Measurements from ENCODE around the gene OLIG3. TPM values are rescaled to one million over a fixed set of nuclear protein-coding genes. Genes with fewer than 3 reads are reported as not detected.
A peak's percentile ranks its signal among the peaks of the same experiment; 100 is the strongest.

The OLIG3 gene
- total RNA-seq, 1 donor from 2014 or later: 0.14 TPM

DNA sequence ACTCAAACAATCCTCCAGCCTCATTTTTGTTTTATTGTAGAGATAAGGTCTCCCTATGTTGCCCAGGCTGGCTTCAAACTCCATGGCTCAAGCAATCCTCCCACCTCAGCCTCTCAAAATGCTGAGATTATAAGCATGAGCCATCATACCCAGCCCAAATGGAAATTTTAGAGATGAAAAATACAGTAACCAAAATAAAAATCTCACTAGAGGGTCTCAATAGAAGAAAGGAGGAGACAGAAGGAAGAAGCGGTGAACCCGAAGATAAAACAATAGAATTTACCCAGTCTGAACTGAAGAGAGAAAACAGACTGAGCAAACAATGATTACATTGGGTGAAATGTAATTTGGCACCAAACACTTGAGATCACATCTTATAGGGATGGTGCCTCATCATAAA is 16.7 kb upstream of the OLIG3 start:
- Mint-ChIP-seq H3K27me3 (ENCODE audit: low read depth, unreplicated experiment) (peaks cover 49% of the 10 kb centered on the region), H3K27ac (ENCODE audit: unreplicated experiment) (no peak overlapping the region), H3K9me3 (ENCODE audit: unreplicated experiment) (no peaks in the 10 kb centered on the region), H3K4me1 (ENCODE audit: low read depth, unreplicated experiment) (no peaks in the 10 kb centered on the region), H3K36me3 (ENCODE audit: low read depth, unreplicated experiment) (peaks cover 1% of the 10 kb centered on the region), H3K4me3 (ENCODE audit: unreplicated experiment) (no peak overlapping the region)
- Histone ChIP-seq H3K27ac (ENCODE audit: low read depth, low read length) (no peak overlapping the region), H3K27me3 (ENCODE audit: insufficient read depth, low read length) (peaks cover 31% of the 10 kb centered on the region), H3K36me3 (ENCODE audit: insufficient read depth, low read length) (no peaks in the 10 kb centered on the region), H2AFZ (ENCODE audit: low read depth, low read length) (no peak overlapping the region), H3K4me2 (ENCODE audit: low read length) (no peak overlapping the region), H3K9ac (ENCODE audit: low read length) (no peak overlapping the region), H3K79me2 (ENCODE audit: insufficient read depth, low read length) (no peaks in the 10 kb centered on the region), H3K9me3 (ENCODE audit: insufficient read depth, low read depth, low read length) (no peaks in the 10 kb centered on the region), H3K4me1 (ENCODE audit: insufficient read depth, low read length) (no peaks in the 10 kb centered on the region), H4K20me1 (ENCODE audit: insufficient read depth, low read length) (no peaks in the 10 kb centered on the region), H3K4me3 (ENCODE audit: insufficient read depth, low read depth, low read length) (no peak overlapping the region)
- TF ChIP-seq EZH2 (IDR thresholded peaks at IDR 0.05; ENCODE audit: insufficient read depth, low read length): no peak
- TF ChIP-seq, protein P1, sequence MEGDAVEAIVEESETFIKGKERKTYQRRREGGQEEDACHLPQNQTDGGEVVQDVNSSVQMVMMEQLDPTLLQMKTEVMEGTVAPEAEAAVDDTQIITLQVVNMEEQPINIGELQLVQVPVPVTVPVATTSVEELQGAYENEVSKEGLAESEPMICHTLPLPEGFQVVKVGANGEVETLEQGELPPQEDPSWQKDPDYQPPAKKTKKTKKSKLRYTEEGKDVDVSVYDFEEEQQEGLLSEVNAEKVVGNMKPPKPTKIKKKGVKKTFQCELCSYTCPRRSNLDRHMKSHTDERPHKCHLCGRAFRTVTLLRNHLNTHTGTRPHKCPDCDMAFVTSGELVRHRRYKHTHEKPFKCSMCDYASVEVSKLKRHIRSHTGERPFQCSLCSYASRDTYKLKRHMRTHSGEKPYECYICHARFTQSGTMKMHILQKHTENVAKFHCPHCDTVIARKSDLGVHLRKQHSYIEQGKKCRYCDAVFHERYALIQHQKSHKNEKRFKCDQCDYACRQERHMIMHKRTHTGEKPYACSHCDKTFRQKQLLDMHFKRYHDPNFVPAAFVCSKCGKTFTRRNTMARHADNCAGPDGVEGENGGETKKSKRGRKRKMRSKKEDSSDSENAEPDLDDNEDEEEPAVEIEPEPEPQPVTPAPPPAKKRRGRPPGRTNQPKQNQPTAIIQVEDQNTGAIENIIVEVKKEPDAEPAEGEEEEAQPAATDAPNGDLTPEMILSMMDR (IDR thresholded peaks at IDR 0.05; ENCODE audit: insufficient read depth, low read depth, low read length): no peak
- DNase-seq (ENCODE audit: low read depth): no peak
- FAIRE-seq: no peak

DNA sequence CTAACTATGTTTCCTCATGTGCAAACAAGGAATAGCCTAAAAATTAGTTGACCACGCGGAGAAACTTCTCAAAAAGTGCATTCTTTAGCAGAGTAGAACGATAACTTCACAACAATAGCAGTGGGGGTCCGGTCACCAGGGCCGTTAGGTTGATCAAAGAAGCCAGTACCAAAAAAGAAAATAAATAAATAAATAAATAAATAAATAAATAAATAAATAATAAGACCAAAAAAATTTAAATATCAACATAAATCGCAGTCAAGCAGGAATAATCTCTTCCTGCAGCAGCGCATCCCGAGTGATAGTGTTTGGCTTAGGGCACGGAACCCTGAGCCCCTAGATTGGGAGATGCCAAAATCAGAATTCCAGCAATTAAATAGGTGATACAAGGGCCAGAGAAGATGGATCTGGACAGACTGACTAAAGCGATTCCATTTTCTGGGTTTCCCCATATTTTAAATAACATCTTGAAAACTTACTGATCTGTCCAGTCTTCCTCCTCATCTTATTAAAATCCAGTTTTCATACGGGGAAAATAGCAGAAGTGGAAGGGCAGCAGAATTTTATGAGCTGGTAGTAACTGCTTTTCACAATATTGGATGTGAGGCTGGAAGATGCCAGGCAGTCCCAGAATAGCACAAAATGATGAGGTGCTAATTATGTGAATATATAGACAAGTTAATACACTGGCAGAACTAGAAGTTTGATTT is 4.4 kb upstream of the OLIG3 start:
- DNase-seq (ENCODE audit: low read depth) (no peak), FAIRE-seq (no peak)
- Mint-ChIP-seq H3K9me3 (ENCODE audit: unreplicated experiment) (peaks cover 13% of the 10 kb centered on the region), H3K36me3 (ENCODE audit: low read depth, unreplicated experiment) (no peaks in the 10 kb centered on the region), H3K4me1 (ENCODE audit: low read depth, unreplicated experiment) (peaks cover 4% of the 10 kb centered on the region), H3K27me3 (ENCODE audit: low read depth, unreplicated experiment) (peaks cover 70% of the 10 kb centered on the region), H3K27ac (ENCODE audit: unreplicated experiment) (no peak overlapping the region), H3K4me3 (ENCODE audit: unreplicated experiment) (peak overlapping the region; percentile 28)
- Histone ChIP-seq H3K9me3 (ENCODE audit: insufficient read depth, low read depth, low read length) (peaks cover 2% of the 10 kb centered on the region), H4K20me1 (ENCODE audit: insufficient read depth, low read length) (peaks cover 10% of the 10 kb centered on the region), H3K36me3 (ENCODE audit: insufficient read depth, low read length) (no peaks in the 10 kb centered on the region), H3K9ac (ENCODE audit: low read length) (no peak overlapping the region), H3K27ac (ENCODE audit: low read depth, low read length) (no peak overlapping the region), H3K27me3 (ENCODE audit: insufficient read depth, low read length) (peaks cover 84% of the 10 kb centered on the region), H3K79me2 (ENCODE audit: insufficient read depth, low read length) (no peaks in the 10 kb centered on the region), H3K4me3 (ENCODE audit: insufficient read depth, low read depth, low read length) (no peak overlapping the region), H3K4me2 (ENCODE audit: low read length) (no peak overlapping the region), H2AFZ (ENCODE audit: low read depth, low read length) (no peak overlapping the region), H3K4me1 (ENCODE audit: insufficient read depth, low read length) (no peaks in the 10 kb centered on the region)
- no peak for TF ChIP-seq EZH2 (IDR thresholded peaks at IDR 0.05; ENCODE audit: insufficient read depth, low read length)
- TF ChIP-seq, protein P1 (IDR thresholded peaks at IDR 0.05; ENCODE audit: insufficient read depth, low read depth, low read length): no peak

Measured in astrocyte (in vitro differentiated cells and primary cell).